Lung (tissue), 13 donors: ENCODE measurements around the gene CAP2. TPM values are rescaled to one million over a fixed set of nuclear protein-coding genes. Genes with fewer than 3 reads are reported as not detected.

Source experiments
- ATAC-seq: fragments of 200-7000 bp; cut with Tn5 transposase; one replicate; pipeline ENCODE4 v1.9.1; 2020; ENCODE audit warnings: moderate number of reproducible peaks; ENCODE audit not compliant: insufficient read depth, low FRiP score
- DNase-seq, 3 donors: peaks; one replicate each; pipeline ENCODE4 v3.0.0-alpha.2; 2013 to 2017
- H3K27ac ChIP-seq, 2 donors: one replicate each; pipeline ENCODE4 v1.5.1; 2013; ENCODE audit warnings: mild to moderate bottlenecking in 2 of 2, moderate library complexity in 2 of 2, control low read depth in 1 of 2, inconsistent platforms in 1 of 2, low read depth in 1 of 2, low read length in 1 of 2
- H3K27me3 ChIP-seq, 3 donors: one replicate each; pipeline ENCODE4 v1.5.1; 2013; ENCODE audit warnings: low read length in 2 of 3; ENCODE audit not compliant: control insufficient read depth in 3 of 3, insufficient read depth in 3 of 3
- H3K36me3 ChIP-seq, 4 donors: one replicate each; pipeline ENCODE4 v1.5.1; 2013; ENCODE audit warnings: low read length in 4 of 4, mild to moderate bottlenecking in 1 of 4, moderate library complexity in 1 of 4; ENCODE audit not compliant: control insufficient read depth in 4 of 4, insufficient read depth in 4 of 4
- H3K4me1 ChIP-seq, 5 donors: one replicate each; pipeline ENCODE4 v1.5.1; 2013; ENCODE audit warnings: low read length in 5 of 5, mild to moderate bottlenecking in 2 of 5, moderate library complexity in 1 of 5; ENCODE audit not compliant: control insufficient read depth in 5 of 5, insufficient read depth in 5 of 5
- H3K4me3 ChIP-seq: one replicate; pipeline ENCODE4 v1.5.1; 2013; ENCODE audit warnings: mild to moderate bottlenecking, control low read depth, moderate library complexity
- H3K9ac ChIP-seq, 2 donors: one replicate each; pipeline ENCODE4 v1.5.1; 2013; ENCODE audit warnings: low read length in 2 of 2, control low read depth in 1 of 2; ENCODE audit not compliant: insufficient read depth in 1 of 2
- H3K9me3 ChIP-seq, 4 donors: one replicate each; pipeline ENCODE4 v1.5.1; 2013; ENCODE audit warnings: low read length in 3 of 4, mild to moderate bottlenecking in 1 of 4, moderate library complexity in 1 of 4; ENCODE audit not compliant: control insufficient read depth in 4 of 4, insufficient read depth in 3 of 4
- WGBS, 2 donors: extraction: QIAGEN DNeasy Blood & Tissue Kit; methylation state at CpG; one replicate each; pipeline ENCODE4 v1.1.7; 2013; 5-methylcytosine and 5-hydroxymethylcytosine counted together
- polyA plus RNA-seq, 2 donors: library from polyadenylated mRNA; stranded (reverse); fragments of 200-250 nt; gene quantifications; one replicate each; pipeline ENCODE4 v1.2.1, GENCODE V29; 2013
- small RNA-seq: library from RNA; depleted of rRNA; stranded (forward); fragments of <200 nt; gene quantifications from one replicate; pipeline ENCODE3, GENCODE V24; 2014; ENCODE audit warnings: low replicate concordance
- total RNA-seq, 2 donors: library from RNA; depleted of rRNA in 1 of 2; stranded (reverse); fragments of >200 nt in 1 of 2; gene quantifications; one replicate each; pipeline ENCODE4 v1.2.1, GENCODE V29; 2014 to 2021
- TF ChIP-seq, protein P1 (sequence below): IDR thresholded peaks from 2 replicates; pipeline ENCODE4 v1.5.1; 2012; ENCODE audit warnings: mild to moderate bottlenecking; ENCODE audit errors: control extremely low read depth, extremely low read depth
- donor health status: control.
- donor health status: control.
- donor health status: Bipolar disorder and iron deficiency.
- donor health status: healthy.
- donor health status: DM: yes; HTN: yes; CAD: no.

The CAP2 gene
- total and polyA plus RNA-seq, 4 donors = 2.0 to 5.7 (median 3.4) TPM

DNA sequence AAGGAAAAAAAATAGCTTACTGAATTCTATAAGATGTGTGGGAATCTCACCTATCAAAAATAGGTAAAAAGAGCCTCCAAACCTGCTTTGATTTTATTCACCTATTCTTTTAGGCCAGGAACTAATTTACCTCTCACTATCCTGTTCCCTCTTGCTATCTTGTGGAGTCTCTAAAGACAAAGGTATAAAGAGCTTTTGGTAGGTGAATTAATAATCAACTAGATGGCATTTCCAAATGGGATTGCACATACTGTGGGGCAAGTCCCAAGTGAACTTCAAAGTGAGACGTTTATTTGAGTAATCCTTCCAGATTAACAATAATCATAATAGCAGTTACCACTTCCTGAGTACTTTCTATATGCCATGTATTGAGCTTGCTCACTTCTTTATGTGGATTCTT lies 209.5 kb downstream of the CAP2 start:
- no peak for ATAC-seq
- no peak overlapping the region for H3K9ac ChIP-seq
- no peak for DNase-seq
- WGBS, 2 donors = 9 to 10% methylated on average over 1 of the region's 1 CpG
- peaks cover 3 to 11% (median 5%) of the 10 kb centered on the region in 5 donors for H3K4me1 ChIP-seq
- no peak overlapping the region for H3K27ac ChIP-seq
- no peaks in the 10 kb centered on the region for H3K27me3 ChIP-seq
- peaks cover 3 to 31% (median 12%) of the 10 kb centered on the region in 4 donors for H3K36me3 ChIP-seq
- H3K4me3 ChIP-seq = no peak overlapping the region
- H3K9me3 ChIP-seq = no peaks in the 10 kb centered on the region
- TF ChIP-seq, protein P1, sequence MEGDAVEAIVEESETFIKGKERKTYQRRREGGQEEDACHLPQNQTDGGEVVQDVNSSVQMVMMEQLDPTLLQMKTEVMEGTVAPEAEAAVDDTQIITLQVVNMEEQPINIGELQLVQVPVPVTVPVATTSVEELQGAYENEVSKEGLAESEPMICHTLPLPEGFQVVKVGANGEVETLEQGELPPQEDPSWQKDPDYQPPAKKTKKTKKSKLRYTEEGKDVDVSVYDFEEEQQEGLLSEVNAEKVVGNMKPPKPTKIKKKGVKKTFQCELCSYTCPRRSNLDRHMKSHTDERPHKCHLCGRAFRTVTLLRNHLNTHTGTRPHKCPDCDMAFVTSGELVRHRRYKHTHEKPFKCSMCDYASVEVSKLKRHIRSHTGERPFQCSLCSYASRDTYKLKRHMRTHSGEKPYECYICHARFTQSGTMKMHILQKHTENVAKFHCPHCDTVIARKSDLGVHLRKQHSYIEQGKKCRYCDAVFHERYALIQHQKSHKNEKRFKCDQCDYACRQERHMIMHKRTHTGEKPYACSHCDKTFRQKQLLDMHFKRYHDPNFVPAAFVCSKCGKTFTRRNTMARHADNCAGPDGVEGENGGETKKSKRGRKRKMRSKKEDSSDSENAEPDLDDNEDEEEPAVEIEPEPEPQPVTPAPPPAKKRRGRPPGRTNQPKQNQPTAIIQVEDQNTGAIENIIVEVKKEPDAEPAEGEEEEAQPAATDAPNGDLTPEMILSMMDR = no peak

DNA sequence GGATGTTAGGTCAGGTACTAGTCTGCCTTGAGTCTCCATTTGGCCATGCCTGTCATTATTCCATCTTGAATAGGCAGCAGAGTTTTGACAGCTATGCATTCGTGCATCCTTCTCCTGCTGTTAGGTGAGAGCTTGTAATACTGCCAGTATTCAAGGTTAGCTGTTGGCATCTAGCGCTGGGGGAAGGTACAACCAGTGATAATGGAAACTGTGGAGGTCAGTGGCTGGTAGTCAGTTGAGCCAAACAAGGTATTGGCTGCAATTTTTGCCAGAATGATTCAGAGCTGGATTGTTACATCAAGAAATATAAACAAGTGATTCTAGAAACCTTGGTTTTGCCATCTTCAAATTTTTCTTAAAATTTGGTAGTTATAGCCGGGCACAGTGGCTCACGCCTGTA lies 213.2 kb downstream of the CAP2 start:
- WGBS, 2 donors = 97 to 98% methylated on average over 4 of the region's 4 CpGs
- no peaks in the 10 kb centered on the region for H3K27me3 ChIP-seq
- H3K4me3 ChIP-seq = no peak overlapping the region
- peaks cover 0 to 6% (median 4%) of the 10 kb centered on the region in 5 donors for H3K4me1 ChIP-seq
- H3K36me3 ChIP-seq = peaks cover 5 to 33% (median 15%) of the 10 kb centered on the region in 4 donors
- no peak overlapping the region for H3K9ac ChIP-seq
- H3K9me3 ChIP-seq = no peaks in the 10 kb centered on the region
- DNase-seq (no peak), ATAC-seq (no peak)
- TF ChIP-seq, protein P1 = no peak
- H3K27ac ChIP-seq = no peak overlapping the region

Small RNA genes within 50 kb of the gene (small RNA-seq; reads per million reads assigned to genes)
- gene SUMO2P13 = not detected

Other genes starting within 250 kb of the CAP2 start
- gene RBM24, start 112.2 kb upstream of the CAP2 start, total RNA-seq = 1 to 10 TPM; 1.9 to 3.0 TPM
- gene RBM24, start 112.2 kb upstream of the CAP2 start, polyA plus RNA-seq = 1 to 10 TPM; 1.1 to 1.7 TPM
- 10 to 100 TPM; 21.9 to 38.4 TPM for gene FAM8A1, start 206.7 kb downstream of the CAP2 start, total RNA-seq
- 10 to 100 TPM; 12.1 to 14.2 TPM for gene FAM8A1, start 206.7 kb downstream of the CAP2 start, polyA plus RNA-seq